SK-N-SH treated with all-trans-retinoic acid at 6 μM for 48 hours (cell line): Measurements from ENCODE around the gene ENGASE.

Experiments used
- ATAC-seq: fragments of 200-7000 bp; cut with Tn5 transposase; 3 replicates; pipeline ENCODE4 v1.9.1; 2020; ENCODE audit warnings: mild to moderate bottlenecking, moderate library complexity
- ARNTL ChIP-seq: fragments of 450-650 bp; formaldehyde crosslinking; IDR thresholded peaks from 2 replicates; pipeline ENCODE4 v1.5.0; 2020; ENCODE audit warnings: low read depth, mild to moderate bottlenecking, moderate library complexity, borderline replicate concordance
- BACH2 ChIP-seq: fragments of 250-450 bp; sonication (Bioruptor Pico); IDR thresholded peaks from 2 replicates; pipeline ENCODE4 v1.9.0; 2021; ENCODE audit warnings: mild to moderate bottlenecking, borderline replicate concordance
- CSDC2 ChIP-seq: fragments of 250-450 bp; sonication (Bioruptor Pico); IDR thresholded peaks from 2 replicates; pipeline ENCODE4 v1.5.0; 2020; ENCODE audit warnings: mild to moderate bottlenecking, moderate library complexity
- ESRRG ChIP-seq: fragments of 250-450 bp; sonication (Bioruptor Pico); IDR thresholded peaks from 2 replicates; pipeline ENCODE4 v1.6.1; 2021; ENCODE audit warnings: mild to moderate bottlenecking
- GLIS3 ChIP-seq: fragments of 250-450 bp; sonication (Bioruptor Pico); IDR thresholded peaks from 2 replicates; pipeline ENCODE4 v1.5.0; 2020; ENCODE audit warnings: mild to moderate bottlenecking, moderate library complexity
- ISL1 ChIP-seq: fragments of 250-450 bp; sonication (Bioruptor Pico); IDR thresholded peaks from 2 replicates; pipeline ENCODE4 v2.1.2; 2022; ENCODE audit warnings: mild to moderate bottlenecking, moderate library complexity
- OSR1 ChIP-seq: fragments of 250-450 bp; sonication (Bioruptor Pico); IDR thresholded peaks from 2 replicates; pipeline ENCODE4 v1.8.0; 2022; ENCODE audit warnings: moderate library complexity, mild to moderate bottlenecking, inconsistent platforms
- POU6F1 ChIP-seq: fragments of 250-450 bp; sonication (Bioruptor Pico); IDR thresholded peaks from 2 replicates; pipeline ENCODE4 v1.8.0; 2021; ENCODE audit warnings: low read depth, mild to moderate bottlenecking, moderate library complexity, borderline replicate concordance
- PPARA ChIP-seq: fragments of 250-450 bp; sonication (Bioruptor Pico); IDR thresholded peaks from 2 replicates; pipeline ENCODE4 v1.5.0; 2020; ENCODE audit warnings: mild to moderate bottlenecking, borderline replicate concordance
- RARB ChIP-seq: fragments of 250-450 bp; sonication (Bioruptor Pico); IDR thresholded peaks from 2 replicates; pipeline ENCODE4 v1.8.0; 2021; ENCODE audit warnings: mild to moderate bottlenecking, moderate library complexity
- SNAI2 ChIP-seq: fragments of 250-450 bp; sonication (Bioruptor Pico); IDR thresholded peaks from 2 replicates; pipeline ENCODE4 v1.5.0; 2020; ENCODE audit warnings: mild to moderate bottlenecking, moderate library complexity
- ZC3H10 ChIP-seq: fragments of 250-450 bp; sonication (Bioruptor Pico); IDR thresholded peaks from 2 replicates; pipeline ENCODE4 v1.5.1; 2021; ENCODE audit warnings: mild to moderate bottlenecking, moderate library complexity
- ZFP3 ChIP-seq: fragments of 250-450 bp; sonication (Bioruptor Pico); IDR thresholded peaks from 2 replicates; pipeline ENCODE4 v1.5.0; 2020; ENCODE audit warnings: mild to moderate bottlenecking, moderate library complexity
- ZFP30 ChIP-seq: fragments of 450-650 bp; formaldehyde crosslinking; IDR thresholded peaks from 2 replicates; pipeline ENCODE4 v1.5.0; 2022; ENCODE audit warnings: mild to moderate bottlenecking, moderate library complexity
- ZNF565 ChIP-seq: fragments of 450-650 bp; formaldehyde crosslinking; conservative IDR thresholded peaks from 2 replicates; pipeline ENCODE4 v1.5.0; 2020; ENCODE audit warnings: low read depth, mild to moderate bottlenecking, moderate library complexity
- TF ChIP-seq, protein P1 (sequence below): fragments of 250-450 bp; sonication (Bioruptor Pico); IDR thresholded peaks from 2 replicates; pipeline ENCODE4 v1.5.1; 2021; ENCODE audit warnings: mild to moderate bottlenecking, moderate library complexity
- TF ChIP-seq, protein P2 (sequence below): fragments of 250-450 bp; sonication (Bioruptor Pico); IDR thresholded peaks from 2 replicates; pipeline ENCODE4 v1.5.0; 2020; ENCODE audit warnings: mild to moderate bottlenecking, moderate library complexity
- TF ChIP-seq, protein P3 (sequence below): fragments of 250-450 bp; sonication (Bioruptor Pico); IDR thresholded peaks from 2 replicates; pipeline ENCODE4 v1.5.1; 2020; ENCODE audit warnings: low read depth, mild to moderate bottlenecking, moderate library complexity
- TF ChIP-seq, protein P4 (sequence below): fragments of 250-450 bp; sonication (Bioruptor Pico); IDR thresholded peaks from 2 replicates; pipeline ENCODE4 v1.8.0; 2020; ENCODE audit warnings: mild to moderate bottlenecking, moderate library complexity, borderline replicate concordance

Gene ENGASE

DNA sequence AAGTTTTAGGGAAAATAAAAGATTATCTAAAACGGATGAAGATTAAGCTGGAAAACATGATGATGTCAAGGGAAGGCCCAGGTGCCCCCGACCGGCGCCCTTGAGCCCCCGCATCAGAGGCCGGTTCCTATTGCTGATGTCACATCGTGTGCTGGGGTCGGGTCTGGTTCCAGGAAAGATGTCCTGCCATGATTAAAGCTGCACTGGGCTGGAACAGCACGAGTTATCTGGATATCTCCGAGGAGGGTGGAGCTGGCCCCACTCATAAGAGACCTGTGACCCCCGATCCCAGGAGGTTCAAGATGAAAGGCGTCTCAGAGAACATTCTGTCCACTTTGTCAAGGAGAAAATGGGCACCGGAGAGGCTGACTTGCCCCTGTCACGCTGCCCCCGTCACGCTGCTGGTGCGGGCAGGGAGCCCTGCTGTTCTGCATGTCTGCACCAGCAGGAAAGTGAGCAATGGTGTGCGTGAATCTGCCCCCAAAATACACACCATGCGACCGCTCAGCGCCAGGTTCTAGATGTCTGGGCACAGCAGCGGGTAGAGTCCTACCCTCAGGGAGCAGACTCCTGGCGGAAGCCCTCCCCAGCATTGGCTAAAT is 53.0 kb downstream of the ENGASE start (continued):
- TF ChIP-seq, protein P1, sequence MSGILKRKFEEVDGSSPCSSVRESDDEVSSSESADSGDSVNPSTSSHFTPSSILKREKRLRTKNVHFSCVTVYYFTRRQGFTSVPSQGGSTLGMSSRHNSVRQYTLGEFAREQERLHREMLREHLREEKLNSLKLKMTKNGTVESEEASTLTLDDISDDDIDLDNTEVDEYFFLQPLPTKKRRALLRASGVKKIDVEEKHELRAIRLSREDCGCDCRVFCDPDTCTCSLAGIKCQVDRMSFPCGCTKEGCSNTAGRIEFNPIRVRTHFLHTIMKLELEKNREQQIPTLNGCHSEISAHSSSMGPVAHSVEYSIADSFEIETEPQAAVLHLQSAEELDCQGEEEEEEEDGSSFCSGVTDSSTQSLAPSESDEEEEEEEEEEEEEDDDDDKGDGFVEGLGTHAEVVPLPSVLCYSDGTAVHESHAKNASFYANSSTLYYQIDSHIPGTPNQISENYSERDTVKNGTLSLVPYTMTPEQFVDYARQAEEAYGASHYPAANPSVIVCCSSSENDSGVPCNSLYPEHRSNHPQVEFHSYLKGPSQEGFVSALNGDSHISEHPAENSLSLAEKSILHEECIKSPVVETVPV (CRISPR knock-in tag): no peak
- TF ChIP-seq, protein P2, sequence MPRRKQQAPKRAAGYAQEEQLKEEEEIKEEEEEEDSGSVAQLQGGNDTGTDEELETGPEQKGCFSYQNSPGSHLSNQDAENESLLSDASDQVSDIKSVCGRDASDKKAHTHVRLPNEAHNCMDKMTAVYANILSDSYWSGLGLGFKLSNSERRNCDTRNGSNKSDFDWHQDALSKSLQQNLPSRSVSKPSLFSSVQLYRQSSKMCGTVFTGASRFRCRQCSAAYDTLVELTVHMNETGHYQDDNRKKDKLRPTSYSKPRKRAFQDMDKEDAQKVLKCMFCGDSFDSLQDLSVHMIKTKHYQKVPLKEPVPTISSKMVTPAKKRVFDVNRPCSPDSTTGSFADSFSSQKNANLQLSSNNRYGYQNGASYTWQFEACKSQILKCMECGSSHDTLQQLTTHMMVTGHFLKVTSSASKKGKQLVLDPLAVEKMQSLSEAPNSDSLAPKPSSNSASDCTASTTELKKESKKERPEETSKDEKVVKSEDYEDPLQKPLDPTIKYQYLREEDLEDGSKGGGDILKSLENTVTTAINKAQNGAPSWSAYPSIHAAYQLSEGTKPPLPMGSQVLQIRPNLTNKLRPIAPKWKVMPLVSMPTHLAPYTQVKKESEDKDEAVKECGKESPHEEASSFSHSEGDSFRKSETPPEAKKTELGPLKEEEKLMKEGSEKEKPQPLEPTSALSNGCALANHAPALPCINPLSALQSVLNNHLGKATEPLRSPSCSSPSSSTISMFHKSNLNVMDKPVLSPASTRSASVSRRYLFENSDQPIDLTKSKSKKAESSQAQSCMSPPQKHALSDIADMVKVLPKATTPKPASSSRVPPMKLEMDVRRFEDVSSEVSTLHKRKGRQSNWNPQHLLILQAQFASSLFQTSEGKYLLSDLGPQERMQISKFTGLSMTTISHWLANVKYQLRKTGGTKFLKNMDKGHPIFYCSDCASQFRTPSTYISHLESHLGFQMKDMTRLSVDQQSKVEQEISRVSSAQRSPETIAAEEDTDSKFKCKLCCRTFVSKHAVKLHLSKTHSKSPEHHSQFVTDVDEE (CRISPR knock-in tag): no peak

GRCh38 chr17:79129523-79129922 is 54.9 kb downstream of the ENGASE start:
- ATAC-seq: no peak
- no peak for TF ChIP-seq ARNTL
- TF ChIP-seq GLIS3 (CRISPR knock-in tag): no peak
- TF ChIP-seq ZFP3 (CRISPR knock-in tag): no peak
- no peak for TF ChIP-seq ZNF565 (CRISPR knock-in tag)
- no peak for TF ChIP-seq ZC3H10 (CRISPR knock-in tag)

GRCh38 chr17:79130536-79131273 is 56.1 kb downstream of the ENGASE start:
- ATAC-seq: no peak
- TF ChIP-seq POU6F1 (CRISPR knock-in tag) (no peak), ESRRG (no peak), BACH2 (CRISPR knock-in tag) (no peak), OSR1 (CRISPR knock-in tag) (no peak), CSDC2 (CRISPR knock-in tag) (no peak), ZFP3 (CRISPR knock-in tag) (no peak), RARB (CRISPR knock-in tag) (no peak), SNAI2 (no peak), PPARA (CRISPR knock-in tag) (no peak), ISL1 (CRISPR knock-in tag) (no peak), ZFP30 (CRISPR knock-in tag) (no peak)
- TF ChIP-seq, protein P1 (CRISPR knock-in tag): no peak
- TF ChIP-seq, protein P3, sequence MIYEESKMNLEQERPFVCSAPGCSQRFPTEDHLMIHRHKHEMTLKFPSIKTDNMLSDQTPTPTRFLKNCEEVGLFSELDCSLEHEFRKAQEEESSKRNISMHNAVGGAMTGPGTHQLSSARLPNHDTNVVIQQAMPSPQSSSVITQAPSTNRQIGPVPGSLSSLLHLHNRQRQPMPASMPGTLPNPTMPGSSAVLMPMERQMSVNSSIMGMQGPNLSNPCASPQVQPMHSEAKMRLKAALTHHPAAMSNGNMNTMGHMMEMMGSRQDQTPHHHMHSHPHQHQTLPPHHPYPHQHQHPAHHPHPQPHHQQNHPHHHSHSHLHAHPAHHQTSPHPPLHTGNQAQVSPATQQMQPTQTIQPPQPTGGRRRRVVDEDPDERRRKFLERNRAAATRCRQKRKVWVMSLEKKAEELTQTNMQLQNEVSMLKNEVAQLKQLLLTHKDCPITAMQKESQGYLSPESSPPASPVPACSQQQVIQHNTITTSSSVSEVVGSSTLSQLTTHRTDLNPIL (CRISPR knock-in tag): no peak
- TF ChIP-seq, protein P2 (CRISPR knock-in tag): no peak
- TF ChIP-seq, protein P4, sequence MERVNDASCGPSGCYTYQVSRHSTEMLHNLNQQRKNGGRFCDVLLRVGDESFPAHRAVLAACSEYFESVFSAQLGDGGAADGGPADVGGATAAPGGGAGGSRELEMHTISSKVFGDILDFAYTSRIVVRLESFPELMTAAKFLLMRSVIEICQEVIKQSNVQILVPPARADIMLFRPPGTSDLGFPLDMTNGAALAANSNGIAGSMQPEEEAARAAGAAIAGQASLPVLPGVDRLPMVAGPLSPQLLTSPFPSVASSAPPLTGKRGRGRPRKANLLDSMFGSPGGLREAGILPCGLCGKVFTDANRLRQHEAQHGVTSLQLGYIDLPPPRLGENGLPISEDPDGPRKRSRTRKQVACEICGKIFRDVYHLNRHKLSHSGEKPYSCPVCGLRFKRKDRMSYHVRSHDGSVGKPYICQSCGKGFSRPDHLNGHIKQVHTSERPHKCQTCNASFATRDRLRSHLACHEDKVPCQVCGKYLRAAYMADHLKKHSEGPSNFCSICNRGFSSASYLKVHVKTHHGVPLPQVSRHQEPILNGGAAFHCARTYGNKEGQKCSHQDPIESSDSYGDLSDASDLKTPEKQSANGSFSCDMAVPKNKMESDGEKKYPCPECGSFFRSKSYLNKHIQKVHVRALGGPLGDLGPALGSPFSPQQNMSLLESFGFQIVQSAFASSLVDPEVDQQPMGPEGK (CRISPR knock-in tag): no peak
- TF ChIP-seq, all 23 proteins: peak for 0
